ENCODE results near the gene NATD1. TPM values are rescaled to one million over a fixed set of nuclear protein-coding genes. Genes with fewer than 3 reads are reported as not detected.
"Not testable (repeated sequence)": the region's sequence is repeated elsewhere in the genome, so short reads cannot be mapped to it uniquely, and the experiment has no call there.

Gene NATD1
- total RNA-seq, 1 experiment from 2014 or later, result 4.3 TPM

- no peak for DNase-seq (ENCODE audit: low read depth)
Observed at GRCh38 chr17:21247552-21248258, 5.5 kb downstream of the NATD1 start.

- DNase-seq (ENCODE audit: low read depth), result no peak
Observed at GRCh38 chr17:21246698-21247097, 6.5 kb downstream of the NATD1 start.

- DNase-seq (ENCODE audit: low read depth), result no peak
Observed at GRCh38 chr17:21245639-21246084, 7.5 kb downstream of the NATD1 start.

- no peak for DNase-seq (ENCODE audit: low read depth)
Observed at GRCh38 chr17:21243516-21244303, 9.5 kb downstream of the NATD1 start.

- no peak for DNase-seq (ENCODE audit: low read depth)
Observed at GRCh38 chr17:21242780-21243515, 10.3 kb downstream of the NATD1 start.

- no peak for DNase-seq (ENCODE audit: low read depth)
Observed at GRCh38 chr17:21242026-21242697, 11.0 kb downstream of the NATD1 start.

- DNase-seq (ENCODE audit: low read depth), result no peak
Observed at GRCh38 chr17:21241564-21241963, 11.6 kb downstream of the NATD1 start.

GRCh38 chr17:21240369-21241055 lies 12.7 kb downstream of the NATD1 start:
- no peak for DNase-seq (ENCODE audit: low read depth)

GRCh38 chr17:21239680-21240368 lies 13.4 kb downstream of the NATD1 start:
- DNase-seq (ENCODE audit: low read depth), result no peak

GRCh38 chr17:21235921-21236320 lies 17.3 kb downstream of the NATD1 start:
- DNase-seq (ENCODE audit: low read depth), result no peak

GRCh38 chr17:21233581-21234347 lies 19.4 kb downstream of the NATD1 start:
- no peak for DNase-seq (ENCODE audit: low read depth)

- no peak for DNase-seq (ENCODE audit: low read depth)
Observed at GRCh38 chr17:21232033-21232749, 21.0 kb downstream of the NATD1 start.

GRCh38 chr17:21231533-21231932 lies 21.7 kb downstream of the NATD1 start:
- DNase-seq (ENCODE audit: low read depth), result no peak

- no peak for DNase-seq (ENCODE audit: low read depth)
Observed at GRCh38 chr17:21228845-21229244, 24.4 kb downstream of the NATD1 start.

- no peak for DNase-seq (ENCODE audit: low read depth)
Observed at GRCh38 chr17:21228111-21228510, 25.1 kb downstream of the NATD1 start.

- DNase-seq (ENCODE audit: low read depth), result not testable (repeated sequence)
Observed at GRCh38 chr17:21227277-21227676, 25.9 kb downstream of the NATD1 start.

- no peak for DNase-seq (ENCODE audit: low read depth)
Observed at GRCh38 chr17:21223086-21223485, 30.1 kb downstream of the NATD1 start.

GRCh38 chr17:21218831-21219380 lies 34.3 kb downstream of the NATD1 start:
- DNase-seq (ENCODE audit: low read depth), result no peak

- DNase-seq (ENCODE audit: low read depth), result peak; percentile 25
Observed at GRCh38 chr17:21218101-21218500, 35.1 kb downstream of the NATD1 start.
